CD14-positive monocyte (primary cell): ENCODE results near the gene APOA1. TPM values are rescaled to one million over a fixed set of nuclear protein-coding genes. Genes with fewer than 3 reads are reported as not detected.

Experiments
- DNase-seq, 3 donors: peaks; one replicate each; pipeline ENCODE4 v3.0.0-alpha.2; 2011 to 2022
- H2AFZ ChIP-seq: 2 replicates; pipeline ENCODE4 v1.6.0; 2012; ENCODE audit warnings: mild to moderate bottlenecking, low read depth, low read length, inconsistent platforms; ENCODE audit not compliant: insufficient read depth, poor library complexity, severe bottlenecking
- H3K27ac ChIP-seq, 2 donors: 1 replicate in 1 of 2; 2 replicates in 1 of 2; pipeline ENCODE4 v1.5.1; 2012 to 2013; ENCODE audit warnings: low read length in 2 of 2, control low read depth in 1 of 2, inconsistent platforms in 1 of 2, low read depth in 1 of 2, mild to moderate bottlenecking in 1 of 2
- H3K27me3 ChIP-seq, 2 donors: one replicate each; pipeline versions ENCODE4 v1.6.0 to v1.6.1; 2011 to 2013; ENCODE audit warnings: low read length in 2 of 2; ENCODE audit not compliant: control insufficient read depth in 2 of 2, insufficient read depth in 2 of 2
- H3K36me3 ChIP-seq, 2 donors: replicated peaks in 1 of 2; 1 replicate in 1 of 2; 2 replicates in 1 of 2; pipeline versions ENCODE4 v1.5.1 to v1.6.1; 2012 to 2013; ENCODE audit warnings: low read length in 2 of 2, control low read depth in 1 of 2, inconsistent platforms in 1 of 2, mild to moderate bottlenecking in 1 of 2; ENCODE audit not compliant: insufficient read depth in 2 of 2, control insufficient read depth in 1 of 2
- H3K4me1 ChIP-seq, 2 donors: 1 replicate in 1 of 2; 2 replicates in 1 of 2; pipeline versions ENCODE4 v1.5.1 to v1.6.1; 2012 to 2013; ENCODE audit warnings: low read length in 2 of 2, control low read depth in 1 of 2, inconsistent platforms in 1 of 2, mild to moderate bottlenecking in 1 of 2, moderate library complexity in 1 of 2; ENCODE audit not compliant: insufficient read depth in 2 of 2, control insufficient read depth in 1 of 2
- H3K4me2 ChIP-seq: replicated peaks from 2 replicates; pipeline ENCODE3; 2012; ENCODE audit warnings: low read length, moderate library complexity, mild to moderate bottlenecking; ENCODE audit not compliant: poor library complexity, severe bottlenecking; ENCODE audit errors: extremely low read depth
- H3K4me3 ChIP-seq, 3 experiments: fragments of 200-600 bp in 1 of 3; sonication (generic) in 1 of 3; replicated peaks in 1 of 3; 1 replicate in 2 of 3; 2 replicates in 1 of 3; pipeline ENCODE4 v1.5.1; 2011 to 2013; ENCODE audit warnings: low read length in 3 of 3, mild to moderate bottlenecking in 3 of 3, control low read depth in 2 of 3, low read depth in 2 of 3, inconsistent platforms in 1 of 3, moderate library complexity in 1 of 3
- H3K79me2 ChIP-seq: 2 replicates; pipeline ENCODE4 v1.6.0; 2012; ENCODE audit warnings: mild to moderate bottlenecking, control low read depth, inconsistent platforms, low read length, moderate library complexity; ENCODE audit not compliant: insufficient read depth
- H3K9ac ChIP-seq: 2 replicates; pipeline ENCODE4 v1.6.0; 2017; ENCODE audit warnings: low read length, mild to moderate bottlenecking; ENCODE audit not compliant: insufficient read depth, poor library complexity, severe bottlenecking
- H3K9me3 ChIP-seq, 2 donors: replicated peaks in 1 of 2; 1 replicate in 1 of 2; 2 replicates in 1 of 2; pipeline versions ENCODE4 v1.5.1 to v1.6.1; 2012 to 2013; ENCODE audit warnings: low read length in 2 of 2, control low read depth in 1 of 2; ENCODE audit not compliant: control insufficient read depth in 1 of 2, insufficient read depth in 1 of 2
- H4K20me1 ChIP-seq: 2 replicates; pipeline ENCODE4 v1.6.0; 2012; ENCODE audit warnings: mild to moderate bottlenecking, low read length, control low read depth, moderate library complexity; ENCODE audit not compliant: insufficient read depth
- H3K27ac Mint-ChIP-seq, 7 donors: one replicate each; pipeline ENCODE4 v1.8.0; 2020; ENCODE audit warnings: mild to moderate bottlenecking in 7 of 7, mixed read lengths in 7 of 7, moderate library complexity in 6 of 7, inconsistent platforms in 2 of 7
- H3K27me3 Mint-ChIP-seq, 3 donors: one replicate each; pipeline ENCODE4 v1.8.0; 2021 to 2022; ENCODE audit warnings: low read depth in 3 of 3, mild to moderate bottlenecking in 3 of 3, mixed read lengths in 3 of 3, moderate library complexity in 3 of 3, inconsistent platforms in 1 of 3
- H3K36me3 Mint-ChIP-seq, 2 donors: one replicate each; pipeline ENCODE4 v1.8.0; 2020; ENCODE audit warnings: mixed read lengths in 2 of 2, inconsistent platforms in 1 of 2, mild to moderate bottlenecking in 1 of 2
- H3K4me1 Mint-ChIP-seq: one replicate; pipeline ENCODE4 v1.8.0; 2020; ENCODE audit warnings: mild to moderate bottlenecking, mixed read lengths
- H3K4me3 Mint-ChIP-seq, 2 donors: one replicate each; pipeline ENCODE4 v1.8.0; 2020; ENCODE audit warnings: mild to moderate bottlenecking in 2 of 2, mixed read lengths in 2 of 2, moderate library complexity in 1 of 2
- H3K9me3 Mint-ChIP-seq, 7 donors: one replicate each; pipeline ENCODE4 v1.8.0; 2020 to 2022; ENCODE audit warnings: mixed read lengths in 7 of 7, mild to moderate bottlenecking in 6 of 7, moderate library complexity in 6 of 7, inconsistent platforms in 2 of 7
- WGBS: methylation state at CpG from one replicate; pipeline ENCODE4 v1.1.5; 2013; ENCODE audit warnings: missing lambda C conversion rate; ENCODE audit not compliant: insufficient coverage; 5-methylcytosine and 5-hydroxymethylcytosine counted together
- intact Hi-C, 2 donors: fragments of 100-400 bp; cut with micrococcal nuclease; formaldehyde crosslinking; loops; one replicate each; pipeline versions ENCODE4 v1.15.0 to v1.15.1; 2023
- polyA plus RNA-seq, 3 donors: library from polyadenylated mRNA; depleted of rRNA in 1 of 3; unstranded in 2 of 3; stranded (reverse) in 1 of 3; fragments of 300-500 nt in 2 of 3; fragments of >200 nt in 1 of 3; fragmentation: Illumina TruSeq in 2 of 3; gene quantifications; 1 replicate in 2 of 3; 2 replicates in 1 of 3; pipeline ENCODE4 v1.2.3, GENCODE V29; 2012 to 2021
- TF ChIP-seq, protein P1 (sequence below): fragments of 200-600 bp; IDR thresholded peaks from one replicate; pipeline ENCODE4 v1.8.0; 2022; ENCODE audit warnings: antibody characterized with exemption, mild to moderate bottlenecking

The APOA1 gene
- polyA plus RNA-seq, 3 donors: 0.29 TPM; not detected in 2

DNA sequence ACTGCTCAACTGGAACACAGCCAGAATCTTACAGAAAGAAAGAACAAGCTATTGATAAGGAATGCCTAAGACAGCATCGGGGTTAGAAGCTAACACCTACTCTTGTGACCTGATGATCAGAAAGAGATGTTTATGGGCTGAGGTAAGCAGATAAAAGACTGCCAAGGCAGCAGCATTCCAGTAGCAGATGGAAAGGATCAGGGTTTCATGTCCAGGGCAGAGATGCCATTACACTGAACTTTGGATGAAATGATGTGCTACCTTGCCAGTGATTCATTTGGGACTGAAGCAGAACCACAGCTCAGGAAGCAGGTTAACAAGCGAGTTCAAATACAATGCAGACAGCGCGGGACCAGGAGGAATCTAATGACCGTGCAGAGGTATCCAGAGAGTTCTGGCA lies 27.1 kb upstream of the APOA1 start:
- Histone ChIP-seq H3K9me3 (no peaks in the 10 kb centered on the region), H3K4me2 (no peak overlapping the region), H3K79me2 (no peaks in the 10 kb centered on the region), H3K36me3 (peaks cover 96 to 100% of the 10 kb centered on the region in 2 donors), H2AFZ (no peak overlapping the region), H3K9ac (no peak overlapping the region), H3K27me3 (no peaks in the 10 kb centered on the region), H3K4me1 (no peaks in the 10 kb centered on the region), H4K20me1 (peaks cover 5% of the 10 kb centered on the region), H3K4me3 (no peak overlapping the region), H3K27ac (no peak overlapping the region)
- WGBS: 98% methylated on average over 4 of the region's 5 CpGs
- H3K27me3 Mint-ChIP-seq: no peaks in the 10 kb centered on the region
- H3K9me3 Mint-ChIP-seq: no peaks in the 10 kb centered on the region
- no peak overlapping the region for H3K4me3 Mint-ChIP-seq
- H3K36me3 Mint-ChIP-seq: peaks cover 92 to 100% of the 10 kb centered on the region in 2 donors
- intact Hi-C loops: no loop called here
- H3K4me1 Mint-ChIP-seq: no peaks in the 10 kb centered on the region
- no peak overlapping the region for H3K27ac Mint-ChIP-seq
- no peak for DNase-seq
- TF ChIP-seq, protein P1, sequence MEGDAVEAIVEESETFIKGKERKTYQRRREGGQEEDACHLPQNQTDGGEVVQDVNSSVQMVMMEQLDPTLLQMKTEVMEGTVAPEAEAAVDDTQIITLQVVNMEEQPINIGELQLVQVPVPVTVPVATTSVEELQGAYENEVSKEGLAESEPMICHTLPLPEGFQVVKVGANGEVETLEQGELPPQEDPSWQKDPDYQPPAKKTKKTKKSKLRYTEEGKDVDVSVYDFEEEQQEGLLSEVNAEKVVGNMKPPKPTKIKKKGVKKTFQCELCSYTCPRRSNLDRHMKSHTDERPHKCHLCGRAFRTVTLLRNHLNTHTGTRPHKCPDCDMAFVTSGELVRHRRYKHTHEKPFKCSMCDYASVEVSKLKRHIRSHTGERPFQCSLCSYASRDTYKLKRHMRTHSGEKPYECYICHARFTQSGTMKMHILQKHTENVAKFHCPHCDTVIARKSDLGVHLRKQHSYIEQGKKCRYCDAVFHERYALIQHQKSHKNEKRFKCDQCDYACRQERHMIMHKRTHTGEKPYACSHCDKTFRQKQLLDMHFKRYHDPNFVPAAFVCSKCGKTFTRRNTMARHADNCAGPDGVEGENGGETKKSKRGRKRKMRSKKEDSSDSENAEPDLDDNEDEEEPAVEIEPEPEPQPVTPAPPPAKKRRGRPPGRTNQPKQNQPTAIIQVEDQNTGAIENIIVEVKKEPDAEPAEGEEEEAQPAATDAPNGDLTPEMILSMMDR: no peak

DNA sequence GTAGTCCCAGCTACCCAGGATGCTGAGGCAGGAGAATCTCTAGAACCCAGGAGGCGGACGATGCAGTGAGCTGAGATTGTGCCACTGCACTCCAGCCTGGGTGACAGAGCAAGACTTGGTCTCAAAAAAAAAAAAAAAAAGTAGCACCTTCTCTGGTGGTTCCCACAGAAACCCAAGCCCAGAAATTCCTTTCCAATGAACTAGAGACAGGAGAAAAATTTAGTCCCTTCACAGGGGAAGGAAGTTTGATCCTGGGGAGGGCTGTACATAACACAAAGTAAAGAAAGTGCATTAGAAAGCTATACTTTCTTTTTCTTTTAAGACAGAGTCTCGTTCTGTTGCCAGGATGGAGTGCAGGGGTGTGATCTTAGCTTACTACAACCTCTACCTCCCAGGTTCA lies 25.5 kb upstream of the APOA1 start:
- Histone ChIP-seq H3K27ac (no peak overlapping the region), H3K4me1 (no peaks in the 10 kb centered on the region), H3K9ac (no peak overlapping the region), H3K79me2 (no peaks in the 10 kb centered on the region), H3K36me3 (peaks cover 96 to 100% of the 10 kb centered on the region in 2 donors), H2AFZ (no peak overlapping the region), H3K27me3 (no peaks in the 10 kb centered on the region), H4K20me1 (peaks cover 3% of the 10 kb centered on the region), H3K9me3 (no peaks in the 10 kb centered on the region), H3K4me3 (no peak overlapping the region), H3K4me2 (no peak overlapping the region)
- Mint-ChIP-seq H3K9me3 (no peaks in the 10 kb centered on the region), H3K27ac (no peak overlapping the region), H3K4me1 (no peaks in the 10 kb centered on the region), H3K36me3 (peaks cover 94 to 100% of the 10 kb centered on the region in 2 donors), H3K4me3 (no peak overlapping the region), H3K27me3 (no peaks in the 10 kb centered on the region)
- WGBS: no CpG with 5 or more reads among the region's 3 CpGs
- TF ChIP-seq, protein P1: no peak
- DNase-seq: no peak
- intact Hi-C loops: no loop called here
